ENCODE results near the gene CFAP20DC. TPM values are rescaled to one million over a fixed set of nuclear protein-coding genes. Genes with fewer than 3 reads are reported as not detected.
"Not testable (repeated sequence)": the region's sequence is repeated elsewhere in the genome, so short reads cannot be mapped to it uniquely, and the experiment has no call there.

Gene CFAP20DC
- total RNA-seq, 1 donor from 2014 or later, result 0.98 TPM

DNA sequence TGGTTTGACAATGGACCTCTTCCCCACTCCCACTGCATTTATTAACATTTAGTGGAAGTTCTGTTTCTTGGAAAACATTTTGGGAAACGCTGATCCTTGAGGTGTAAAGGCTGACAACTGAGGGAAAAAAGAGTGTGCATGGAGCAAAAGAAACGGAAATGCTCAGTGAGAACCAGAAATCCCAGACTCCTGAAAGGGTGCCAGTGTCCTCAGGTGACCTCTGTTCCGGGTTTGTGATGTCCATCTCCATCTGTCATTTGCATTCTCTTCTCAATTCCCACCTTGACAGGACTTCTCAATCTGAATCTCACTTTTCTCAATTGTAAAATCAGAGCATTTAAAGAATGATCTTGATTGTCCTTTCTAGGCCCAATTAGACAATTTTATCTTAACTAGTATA is 312.2 kb downstream of the CFAP20DC start:
- Mint-ChIP-seq H3K4me3 (no peak overlapping the region), H3K27me3 (peaks cover 11% of the 10 kb centered on the region), H3K9me3 (no peaks in the 10 kb centered on the region), H3K36me3 (ENCODE audit: low read depth) (no peaks in the 10 kb centered on the region), H3K4me1 (no peaks in the 10 kb centered on the region), H3K27ac (no peak overlapping the region)
- no peak for DNase-seq
- intact Hi-C loops (cut with micrococcal nuclease), result no loop called here

DNA sequence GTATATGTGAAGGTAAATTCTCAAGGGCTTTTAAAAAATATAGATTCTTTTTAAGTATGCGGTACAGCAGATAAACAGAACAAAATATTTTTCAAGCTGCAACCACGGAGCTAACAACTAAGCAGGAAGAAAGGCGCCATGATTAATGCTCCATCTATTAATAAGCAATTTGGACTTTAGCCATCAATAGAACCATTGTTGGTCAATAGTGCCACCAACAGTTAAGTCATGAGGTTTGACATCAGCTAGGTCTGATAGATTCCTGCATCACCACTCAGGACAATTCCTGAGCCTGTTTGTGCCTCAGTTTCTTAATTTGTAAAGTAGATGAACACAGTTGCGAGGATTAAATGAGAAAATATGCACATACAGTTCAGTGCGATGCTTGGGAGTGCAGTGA is 318.2 kb downstream of the CFAP20DC start:
- Mint-ChIP-seq H3K27ac (no peak overlapping the region), H3K4me3 (no peak overlapping the region), H3K9me3 (no peaks in the 10 kb centered on the region), H3K27me3 (peaks cover 4% of the 10 kb centered on the region), H3K36me3 (ENCODE audit: low read depth) (no peaks in the 10 kb centered on the region), H3K4me1 (no peaks in the 10 kb centered on the region)
- DNase-seq, result no peak
- intact Hi-C loops (cut with micrococcal nuclease), result no loop called here

DNA sequence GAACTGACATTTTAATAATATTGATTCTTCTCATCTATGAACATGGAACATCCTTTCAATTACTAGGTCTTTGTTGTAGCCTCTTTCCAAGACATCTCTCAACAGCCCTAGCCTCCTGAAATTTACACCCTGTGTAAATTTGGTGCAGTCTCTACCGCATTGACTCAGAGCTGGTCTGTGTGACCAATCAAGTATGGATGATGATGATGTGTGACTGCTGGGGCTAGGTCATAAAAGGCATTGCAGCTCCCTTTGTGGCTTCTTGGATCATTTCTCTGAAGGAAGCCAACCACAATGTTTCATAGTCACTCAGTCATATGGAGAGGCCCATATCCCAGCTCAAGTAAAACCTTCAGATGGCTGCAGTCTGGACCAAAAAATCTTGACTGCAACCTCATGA is 321.1 kb downstream of the CFAP20DC start:
- H3K9me3 Mint-ChIP-seq, result no peaks in the 10 kb centered on the region
- intact Hi-C loops (cut with micrococcal nuclease), result no loop called here
- H3K4me1 Mint-ChIP-seq, result no peaks in the 10 kb centered on the region
- H3K27ac Mint-ChIP-seq, result no peak overlapping the region
- DNase-seq, result no peak
- H3K4me3 Mint-ChIP-seq, result no peak overlapping the region
- H3K27me3 Mint-ChIP-seq, result no peaks in the 10 kb centered on the region
- no peaks in the 10 kb centered on the region for H3K36me3 Mint-ChIP-seq (ENCODE audit: low read depth)

DNA sequence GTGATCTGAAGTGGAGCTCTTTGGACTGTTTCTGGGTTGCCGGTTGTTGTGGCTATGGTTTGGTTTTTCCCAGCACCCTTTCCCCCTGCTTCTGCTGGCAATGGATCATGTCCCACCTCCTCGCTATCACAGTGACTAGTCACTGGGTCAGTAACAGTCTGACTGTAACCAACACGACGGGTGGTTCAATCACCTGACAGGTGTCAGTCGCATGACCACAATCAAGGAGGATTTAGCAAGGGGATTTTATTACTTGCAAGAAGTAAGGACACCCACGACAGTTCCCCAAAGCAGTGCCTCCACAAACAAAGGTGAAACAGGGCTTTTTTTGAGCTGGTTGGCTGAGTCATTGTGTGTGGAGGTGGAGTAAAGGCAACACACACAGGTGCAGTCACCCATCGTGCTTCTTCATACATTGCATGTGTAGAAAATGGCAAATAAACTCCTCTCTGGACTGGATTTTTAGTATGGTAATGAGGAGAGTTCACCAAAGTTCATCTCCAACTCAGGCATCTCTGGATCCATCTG is 324.4 kb downstream of the CFAP20DC start:
- Mint-ChIP-seq H3K27ac (no peak overlapping the region), H3K27me3 (peaks cover 3% of the 10 kb centered on the region), H3K4me1 (no peaks in the 10 kb centered on the region), H3K9me3 (no peaks in the 10 kb centered on the region), H3K4me3 (no peak overlapping the region), H3K36me3 (ENCODE audit: low read depth) (no peaks in the 10 kb centered on the region)
- no peak for DNase-seq
- intact Hi-C loops (cut with micrococcal nuclease), result no loop called here

DNA sequence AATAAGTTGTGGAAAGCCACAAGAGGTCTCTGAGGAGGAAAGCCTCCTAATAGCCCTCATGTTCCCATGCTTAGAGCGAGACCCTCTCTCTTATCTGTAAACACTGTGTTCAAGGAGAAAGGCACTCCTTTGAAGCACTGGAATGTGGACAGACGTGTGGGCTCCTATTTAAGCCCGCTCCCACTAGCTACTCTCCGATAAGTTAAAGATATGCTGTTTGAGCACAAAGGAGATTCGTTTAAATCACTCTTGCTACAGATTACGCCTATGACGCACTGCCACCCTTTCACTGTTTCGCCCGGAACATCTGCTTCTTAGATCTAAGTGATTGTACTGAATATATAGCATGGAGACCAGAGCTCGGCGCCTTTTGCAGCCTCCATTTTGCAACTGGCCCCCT is 325.5 kb downstream of the CFAP20DC start:
- no peaks in the 10 kb centered on the region for H3K36me3 Mint-ChIP-seq (ENCODE audit: low read depth)
- H3K27ac Mint-ChIP-seq, result no peak overlapping the region
- intact Hi-C loops (cut with micrococcal nuclease), result no loop called here
- no peaks in the 10 kb centered on the region for H3K9me3 Mint-ChIP-seq
- DNase-seq, result no peak
- H3K4me1 Mint-ChIP-seq, result no peaks in the 10 kb centered on the region
- peaks cover 3% of the 10 kb centered on the region for H3K27me3 Mint-ChIP-seq
- H3K4me3 Mint-ChIP-seq, result no peak overlapping the region

DNA sequence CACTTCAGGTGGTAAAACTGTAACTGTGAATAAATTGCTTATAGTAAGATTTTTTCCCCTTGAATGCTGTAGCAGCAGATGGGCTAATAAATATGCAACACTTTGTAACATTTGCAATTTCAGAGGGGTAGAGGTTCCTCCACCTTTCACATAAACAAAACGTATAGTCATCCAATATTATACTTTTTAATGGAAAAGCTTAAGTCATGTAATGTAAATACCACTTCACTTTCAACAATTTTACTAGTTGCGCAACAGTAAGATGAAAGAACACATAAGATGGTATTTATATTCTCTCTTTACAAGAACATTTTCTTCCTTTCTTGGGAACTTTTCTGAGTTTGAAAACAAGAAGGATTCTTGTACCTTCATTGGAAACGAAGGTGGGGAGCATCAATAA is 326.7 kb downstream of the CFAP20DC start:
- no peaks in the 10 kb centered on the region for H3K9me3 Mint-ChIP-seq
- peaks cover 3% of the 10 kb centered on the region for H3K27me3 Mint-ChIP-seq
- H3K4me1 Mint-ChIP-seq, result no peaks in the 10 kb centered on the region
- DNase-seq, result no peak
- no peak overlapping the region for H3K4me3 Mint-ChIP-seq
- intact Hi-C loops (cut with micrococcal nuclease), result no loop called here
- no peaks in the 10 kb centered on the region for H3K36me3 Mint-ChIP-seq (ENCODE audit: low read depth)
- no peak overlapping the region for H3K27ac Mint-ChIP-seq

DNA sequence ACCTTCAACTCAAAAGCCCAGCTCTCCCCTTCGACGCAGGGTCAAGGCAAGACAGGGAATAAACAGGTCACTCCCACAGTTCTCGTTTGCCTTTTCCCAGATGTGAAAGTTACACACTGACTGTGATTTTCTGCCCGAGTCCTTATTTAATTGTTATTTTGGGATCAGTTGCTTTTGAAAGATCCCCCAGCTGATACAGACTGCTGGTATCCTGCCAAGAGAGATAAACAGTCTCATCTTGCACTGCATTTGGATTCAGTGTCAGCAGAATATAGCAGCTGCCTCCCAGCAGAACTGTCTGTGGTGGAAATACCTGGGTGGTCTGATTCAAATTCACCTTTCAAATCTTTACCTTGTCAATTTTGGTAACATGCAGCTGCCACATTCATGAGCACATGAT is 327.3 kb downstream of the CFAP20DC start:
- H3K27me3 Mint-ChIP-seq, result peaks cover 3% of the 10 kb centered on the region
- H3K9me3 Mint-ChIP-seq, result no peaks in the 10 kb centered on the region
- no peaks in the 10 kb centered on the region for H3K4me1 Mint-ChIP-seq
- H3K27ac Mint-ChIP-seq, result no peak overlapping the region
- no peaks in the 10 kb centered on the region for H3K36me3 Mint-ChIP-seq (ENCODE audit: low read depth)
- H3K4me3 Mint-ChIP-seq, result no peak overlapping the region
- no peak for DNase-seq
- intact Hi-C loops (cut with micrococcal nuclease), result no loop called here

DNA sequence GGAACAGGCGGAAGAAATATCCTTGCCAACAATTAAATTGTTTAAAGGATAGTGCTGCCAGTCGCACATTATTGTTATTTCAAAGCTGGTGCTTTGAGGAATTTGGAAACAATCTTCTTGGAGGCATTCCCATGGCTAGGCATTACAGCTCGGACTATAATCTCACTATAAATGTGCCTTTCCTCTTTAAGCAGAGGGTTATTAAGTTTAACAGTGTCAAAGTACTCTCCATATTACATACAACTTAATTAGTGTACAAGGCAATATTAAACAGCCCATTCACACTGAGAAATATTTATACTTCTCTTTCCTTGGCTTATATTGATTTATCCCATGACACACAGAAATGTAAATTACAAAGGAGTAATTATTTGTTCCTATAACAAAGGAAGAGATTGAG is 329.3 kb downstream of the CFAP20DC start:
- Mint-ChIP-seq H3K4me3 (no peak overlapping the region), H3K9me3 (no peaks in the 10 kb centered on the region), H3K36me3 (ENCODE audit: low read depth) (no peaks in the 10 kb centered on the region), H3K27me3 (peaks cover 3% of the 10 kb centered on the region), H3K27ac (no peak overlapping the region), H3K4me1 (no peaks in the 10 kb centered on the region)
- DNase-seq, result no peak
- intact Hi-C loops (cut with micrococcal nuclease), result no loop called here

DNA sequence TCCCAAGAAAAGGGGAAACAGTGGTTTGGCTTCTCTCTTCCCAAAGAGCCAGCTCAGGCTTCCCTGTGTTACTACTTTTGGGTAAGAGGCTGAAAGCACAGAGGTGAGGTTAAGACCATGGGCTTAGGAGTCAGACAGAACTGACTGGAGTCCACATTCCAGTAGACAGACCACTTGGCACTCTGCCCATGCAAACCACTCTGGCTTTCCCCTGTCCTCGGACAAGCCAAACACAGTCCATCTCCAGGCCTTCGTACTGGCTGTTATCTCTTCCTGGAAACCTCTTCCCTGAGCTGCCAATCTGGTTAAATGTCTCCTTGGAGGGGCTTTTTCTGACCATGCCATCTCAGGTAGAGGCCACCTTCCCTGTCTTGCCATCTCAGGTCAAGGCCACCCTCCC is 330.1 kb downstream of the CFAP20DC start:
- Mint-ChIP-seq H3K27ac (no peak overlapping the region), H3K27me3 (peaks cover 3% of the 10 kb centered on the region), H3K4me3 (no peak overlapping the region), H3K36me3 (ENCODE audit: low read depth) (no peaks in the 10 kb centered on the region), H3K4me1 (no peaks in the 10 kb centered on the region), H3K9me3 (no peaks in the 10 kb centered on the region)
- intact Hi-C loops (cut with micrococcal nuclease), result no loop called here
- no peak for DNase-seq

DNA sequence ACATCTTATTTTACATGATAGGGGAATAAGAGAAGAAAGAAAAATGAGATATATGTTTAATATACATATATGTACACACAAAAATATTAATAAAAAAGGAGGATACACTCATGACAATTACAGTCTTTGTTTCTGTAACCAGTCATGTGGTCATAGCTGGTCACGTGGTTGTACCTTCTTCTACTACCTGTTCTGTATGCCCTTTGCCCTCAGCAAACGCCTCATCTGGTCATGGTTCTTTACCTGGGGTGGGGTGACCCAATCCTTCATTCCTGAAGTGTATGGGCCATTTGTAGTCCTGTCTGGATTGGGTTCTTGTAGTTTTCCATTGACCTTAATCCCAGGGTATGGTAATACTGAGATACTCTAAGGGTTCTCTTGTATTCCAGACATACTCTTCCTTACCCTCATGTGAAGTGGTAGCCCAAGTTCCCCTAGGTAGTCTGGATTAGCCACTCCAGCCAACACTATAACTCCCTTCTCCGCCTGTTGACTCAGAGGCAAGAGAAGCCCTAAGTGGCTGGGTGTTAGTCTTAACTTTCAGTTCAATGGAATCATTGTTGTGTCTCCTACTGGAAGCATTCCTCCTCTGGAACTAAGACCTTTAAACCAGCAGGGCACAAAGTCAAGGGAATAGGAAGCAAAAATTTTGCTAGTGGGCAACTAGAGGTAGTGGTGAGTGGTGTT is 336.0 kb downstream of the CFAP20DC start:
- intact Hi-C loops (cut with micrococcal nuclease), result no loop called here
- no peaks in the 10 kb centered on the region for H3K27me3 Mint-ChIP-seq
- H3K27ac Mint-ChIP-seq, result no peak overlapping the region
- DNase-seq, result no peak
- no peak overlapping the region for H3K4me3 Mint-ChIP-seq
- H3K4me1 Mint-ChIP-seq, result no peaks in the 10 kb centered on the region
- peaks cover 4% of the 10 kb centered on the region for H3K9me3 Mint-ChIP-seq
- no peaks in the 10 kb centered on the region for H3K36me3 Mint-ChIP-seq (ENCODE audit: low read depth)

DNA sequence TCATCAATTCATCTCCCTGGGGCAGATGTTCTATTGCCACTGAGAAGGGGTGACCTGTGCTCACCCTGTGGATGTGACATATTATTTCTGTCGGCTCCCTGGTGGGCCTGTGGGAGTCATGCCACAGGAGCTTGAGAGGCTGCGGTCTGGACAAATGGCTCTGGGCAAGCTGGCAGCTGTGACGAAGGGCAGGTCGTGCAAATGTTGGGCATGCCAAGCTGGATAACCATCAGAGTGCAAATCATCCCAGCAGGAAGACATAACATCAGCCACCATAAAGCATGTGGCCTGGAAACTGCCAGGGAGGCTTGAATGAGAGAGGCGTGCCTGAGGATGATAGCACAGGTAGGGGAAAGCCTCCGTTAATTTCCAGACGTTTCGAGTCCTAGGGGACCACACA is 338.0 kb downstream of the CFAP20DC start:
- Mint-ChIP-seq H3K9me3 (peaks cover 8% of the 10 kb centered on the region), H3K27ac (no peak overlapping the region), H3K36me3 (ENCODE audit: low read depth) (no peaks in the 10 kb centered on the region), H3K4me1 (no peaks in the 10 kb centered on the region), H3K27me3 (no peaks in the 10 kb centered on the region), H3K4me3 (no peak overlapping the region)
- no peak for DNase-seq
- intact Hi-C loops (cut with micrococcal nuclease), result no loop called here

DNA sequence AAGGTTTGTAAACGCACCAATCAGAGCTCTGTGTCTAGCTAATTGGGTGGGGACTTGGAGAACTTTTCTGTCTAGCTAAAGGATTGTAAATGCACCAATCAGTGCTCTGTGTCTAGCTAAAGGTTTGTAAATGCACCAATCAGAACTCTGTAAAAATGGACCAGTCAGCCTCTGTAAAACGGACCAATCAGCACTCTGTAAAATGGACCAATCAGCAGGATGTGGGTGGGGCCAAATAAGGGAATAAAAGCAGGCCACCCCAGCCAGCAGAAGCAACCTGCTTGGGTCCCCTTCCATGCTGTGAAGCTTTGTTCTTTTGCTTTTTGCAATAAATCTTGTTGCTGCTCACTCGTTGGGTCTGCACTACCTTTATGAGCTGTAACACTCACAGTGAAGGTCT is 340.8 kb downstream of the CFAP20DC start:
- H3K36me3 Mint-ChIP-seq (ENCODE audit: low read depth); DNase-seq; intact Hi-C loops (cut with micrococcal nuclease); H3K9me3 Mint-ChIP-seq; H3K27ac Mint-ChIP-seq; H3K27me3 Mint-ChIP-seq; H3K4me3 Mint-ChIP-seq; H3K4me1 Mint-ChIP-seq: not testable (repeated sequence)

DNA sequence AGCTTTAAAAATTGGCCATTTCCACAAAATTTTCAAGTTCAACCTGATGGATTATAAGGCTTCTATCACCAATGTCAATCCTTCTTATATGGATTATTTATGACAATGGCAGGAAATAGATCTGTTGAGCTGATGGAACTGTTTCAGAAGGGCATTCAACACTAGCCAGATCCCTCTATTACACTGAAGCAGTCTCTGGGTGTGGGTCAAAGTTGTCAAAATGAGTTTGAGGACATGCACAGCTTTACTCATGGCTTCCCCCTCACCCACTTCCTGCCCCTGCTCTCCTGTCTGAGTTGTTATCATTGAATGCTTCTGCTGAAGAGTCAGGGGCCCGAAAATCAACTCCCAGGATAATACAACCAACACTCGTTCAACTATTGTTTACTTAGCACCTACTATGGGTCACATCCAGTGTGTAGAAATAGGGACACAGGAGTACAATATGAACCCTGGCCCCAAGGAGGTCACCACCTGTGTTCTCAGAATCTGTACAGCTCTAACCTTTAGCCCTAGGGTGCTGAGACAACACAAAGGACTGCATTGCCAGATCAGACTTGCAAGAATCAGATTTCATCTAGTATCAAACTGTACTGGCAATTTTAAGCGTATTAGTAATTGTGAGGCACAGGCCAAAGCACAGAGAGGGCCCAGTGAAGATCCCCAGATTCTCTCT is 341.6 kb downstream of the CFAP20DC start:
- Mint-ChIP-seq H3K4me3 (no peak overlapping the region), H3K9me3 (peaks cover 8% of the 10 kb centered on the region), H3K36me3 (ENCODE audit: low read depth) (no peaks in the 10 kb centered on the region), H3K27ac (no peak overlapping the region), H3K4me1 (no peaks in the 10 kb centered on the region), H3K27me3 (no peaks in the 10 kb centered on the region)
- no peak for DNase-seq
- intact Hi-C loops (cut with micrococcal nuclease), result no loop called here

DNA sequence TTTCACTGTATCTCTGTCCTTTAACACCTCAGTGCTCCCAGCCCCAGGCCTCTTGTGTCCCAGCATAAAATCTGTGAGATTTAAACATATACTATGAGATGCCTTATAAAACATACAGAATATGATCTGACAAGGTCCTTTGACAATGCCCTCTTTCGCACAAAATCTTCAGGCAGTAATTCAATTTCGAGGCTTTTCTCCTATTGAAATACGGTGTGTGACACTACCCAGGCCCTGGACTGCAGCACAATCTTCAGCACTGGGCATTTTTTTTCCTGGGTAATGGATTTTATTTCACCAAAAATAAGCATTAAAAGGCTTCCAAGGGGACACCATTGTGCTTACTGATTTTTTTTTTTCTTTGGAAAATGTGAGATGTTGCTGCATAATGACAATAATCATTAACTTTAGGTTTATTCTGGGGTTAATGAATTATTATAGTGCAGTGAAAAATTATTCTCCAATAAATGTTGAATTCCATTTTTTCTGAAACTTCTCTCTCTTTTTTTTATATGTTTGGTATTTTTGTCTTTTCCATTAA is 342.4 kb downstream of the CFAP20DC start:
- Mint-ChIP-seq H3K4me1 (no peaks in the 10 kb centered on the region), H3K27ac (no peak overlapping the region), H3K9me3 (peaks cover 8% of the 10 kb centered on the region), H3K27me3 (no peaks in the 10 kb centered on the region), H3K4me3 (no peak overlapping the region), H3K36me3 (ENCODE audit: low read depth) (no peaks in the 10 kb centered on the region)
- DNase-seq, result no peak
- intact Hi-C loops (cut with micrococcal nuclease), result no loop called here

All from activated CD4-positive, alpha-beta T cell treated with anti-CD3 and anti-CD28 coated beads, Interleukin-2, amount 10 ng/mL, durations not matched to agents 24 days and 14 days (primary cell).